ENCODE measurements around the gene B4GALNT2.
"Not testable (repeated sequence)": the region's sequence is repeated elsewhere in the genome, so short reads cannot be mapped to it uniquely, and the experiment has no call there.

The B4GALNT2 gene

DNA sequence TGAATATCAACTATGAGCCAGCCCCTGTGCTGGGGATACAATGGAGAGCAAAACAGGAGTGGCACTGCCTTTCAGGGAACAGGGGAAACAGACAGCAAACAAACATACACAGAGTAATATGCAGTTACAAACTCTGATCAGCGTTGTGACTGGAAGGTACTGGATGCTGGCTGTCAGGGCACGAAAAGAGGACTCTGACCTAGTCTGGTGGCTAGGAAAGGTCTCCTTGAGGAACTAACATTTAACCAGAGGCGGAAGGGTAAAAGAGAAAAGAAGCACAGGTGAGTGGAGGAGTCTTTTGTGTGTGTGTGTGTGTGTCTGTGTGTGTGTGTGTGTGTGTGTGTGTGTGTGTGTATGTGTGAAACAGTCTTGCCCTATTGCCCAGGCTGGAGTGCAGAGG lies 12.4 kb upstream of the B4GALNT2 start:
- DNase-seq (ENCODE audit: low read depth in 2 of 2) = no peak

DNA sequence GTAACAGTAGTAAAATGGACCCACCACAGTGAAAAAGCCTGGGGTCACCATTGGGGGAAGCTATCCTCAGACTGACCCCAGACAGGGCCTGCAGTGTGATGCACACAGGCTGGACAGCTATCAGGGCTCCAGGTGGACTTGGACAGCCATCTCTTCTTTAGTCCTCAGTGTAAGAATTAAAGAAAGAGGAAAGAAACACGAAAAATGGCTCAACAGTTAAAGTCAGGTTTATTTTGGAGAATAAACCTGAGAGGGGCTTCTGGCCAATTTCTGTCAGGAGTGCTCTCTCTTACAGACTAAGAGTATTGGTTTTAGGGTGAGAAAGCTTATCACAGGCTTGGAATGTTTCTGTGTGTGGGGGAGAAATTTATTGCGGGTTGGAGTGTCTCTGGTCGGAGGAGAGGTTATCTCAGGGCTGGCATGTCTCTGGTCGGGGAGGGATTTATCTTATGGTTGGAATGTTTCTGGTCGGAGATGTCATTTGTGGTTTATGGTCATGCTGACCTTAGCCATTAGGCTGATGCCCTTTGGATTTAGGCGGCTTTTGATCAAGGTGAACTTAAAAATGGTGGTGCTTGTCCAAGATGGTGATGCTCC lies 10.8 kb upstream of the B4GALNT2 start:
- no peak for DNase-seq (ENCODE audit: low read depth in 2 of 2)

DNA sequence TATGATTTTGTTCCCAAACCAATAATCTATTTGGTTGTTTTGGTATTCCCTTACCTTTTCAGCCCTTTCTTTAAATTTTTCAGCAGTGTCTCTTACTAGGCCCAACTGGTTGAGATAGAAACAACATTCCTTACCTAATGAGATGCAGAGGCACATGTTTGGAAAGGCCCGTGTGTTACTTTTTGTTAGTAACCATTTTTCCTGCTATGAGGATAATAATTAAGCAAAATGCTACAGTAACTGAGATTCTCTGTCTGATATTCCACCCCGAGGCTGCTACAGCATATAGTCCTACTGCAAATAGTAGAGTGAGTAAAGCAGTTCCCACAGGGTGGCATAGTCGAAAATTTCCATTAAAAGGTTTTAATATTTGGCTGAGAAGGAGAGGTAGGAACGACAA lies 10.0 kb upstream of the B4GALNT2 start:
- no peak for DNase-seq (ENCODE audit: low read depth in 2 of 2)

DNA sequence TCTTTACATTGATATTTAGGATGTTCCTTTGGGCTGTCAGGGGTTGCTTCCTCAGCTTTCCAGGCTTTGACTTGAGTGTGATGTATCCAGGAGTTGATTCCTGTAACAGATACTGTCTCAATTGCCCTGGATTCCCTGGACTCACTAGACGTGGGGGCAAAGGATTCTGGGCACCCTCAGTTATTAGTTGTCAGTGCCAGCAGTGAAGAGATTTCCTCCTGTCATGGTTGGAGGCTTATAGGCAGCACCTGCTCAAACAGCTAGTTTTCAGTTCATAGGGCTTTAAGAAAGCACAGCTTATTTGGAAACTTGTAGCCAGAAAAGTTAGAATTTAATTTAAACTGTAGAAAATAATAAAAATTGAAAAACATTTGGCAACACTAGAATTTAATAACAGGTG lies 9.5 kb upstream of the B4GALNT2 start:
- DNase-seq (ENCODE audit: low read depth in 2 of 2) = no peak

DNA sequence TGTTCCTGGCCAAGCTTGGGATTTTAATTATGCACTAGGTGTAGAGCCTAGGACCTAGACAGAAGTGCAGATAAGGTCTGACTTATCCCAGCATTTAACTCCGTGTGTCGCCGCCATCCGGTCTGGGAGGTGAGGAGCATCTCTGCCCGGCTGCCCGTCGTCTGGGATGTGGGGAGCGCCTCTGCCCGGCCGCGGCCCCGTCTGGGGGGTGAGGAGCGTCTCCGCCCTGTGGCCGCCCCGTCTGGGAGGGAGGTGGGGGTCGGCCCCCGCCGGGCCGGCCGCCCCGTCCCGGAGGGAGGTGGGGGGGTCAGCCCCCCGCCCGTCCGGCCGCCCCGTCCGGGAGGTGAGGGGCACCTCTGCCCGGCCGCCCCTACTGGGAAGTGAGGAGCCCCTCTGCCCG lies 7.1 kb upstream of the B4GALNT2 start:
- no peak for DNase-seq (ENCODE audit: low read depth in 2 of 2)

DNA sequence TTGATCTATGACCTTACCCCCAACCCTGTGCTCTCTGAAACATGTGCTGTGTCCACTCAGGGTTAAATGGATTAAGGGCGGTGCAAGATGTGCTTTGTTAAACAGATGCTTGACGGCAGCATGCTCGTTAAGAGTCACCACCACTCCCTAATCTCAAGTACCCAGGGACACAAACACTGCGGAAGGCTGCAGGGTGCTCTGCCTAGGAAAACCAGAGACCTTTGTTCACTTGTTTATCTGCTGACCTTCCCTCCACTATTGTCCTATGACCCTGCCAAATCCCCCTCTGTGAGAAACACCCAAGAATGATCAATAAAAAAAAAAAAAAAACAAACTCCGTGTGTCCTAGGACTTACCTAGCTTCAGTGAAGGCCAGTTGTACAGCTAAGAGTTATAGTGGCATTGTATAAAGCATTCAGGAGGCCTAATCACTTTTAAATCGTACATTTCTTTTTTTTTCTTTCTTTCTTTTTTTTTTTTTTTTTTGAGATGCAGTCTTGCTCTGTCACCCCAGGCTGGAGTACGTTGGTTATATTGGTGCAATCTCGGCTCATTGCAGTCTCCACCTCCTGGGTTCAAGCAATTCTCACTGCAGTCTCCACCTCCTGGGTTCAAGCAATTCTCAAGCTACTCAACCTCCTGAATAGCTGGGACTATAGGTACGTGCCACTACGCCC lies 6.2 kb upstream of the B4GALNT2 start:
- not testable (repeated sequence) for DNase-seq (ENCODE audit: low read depth in 2 of 2)

DNA sequence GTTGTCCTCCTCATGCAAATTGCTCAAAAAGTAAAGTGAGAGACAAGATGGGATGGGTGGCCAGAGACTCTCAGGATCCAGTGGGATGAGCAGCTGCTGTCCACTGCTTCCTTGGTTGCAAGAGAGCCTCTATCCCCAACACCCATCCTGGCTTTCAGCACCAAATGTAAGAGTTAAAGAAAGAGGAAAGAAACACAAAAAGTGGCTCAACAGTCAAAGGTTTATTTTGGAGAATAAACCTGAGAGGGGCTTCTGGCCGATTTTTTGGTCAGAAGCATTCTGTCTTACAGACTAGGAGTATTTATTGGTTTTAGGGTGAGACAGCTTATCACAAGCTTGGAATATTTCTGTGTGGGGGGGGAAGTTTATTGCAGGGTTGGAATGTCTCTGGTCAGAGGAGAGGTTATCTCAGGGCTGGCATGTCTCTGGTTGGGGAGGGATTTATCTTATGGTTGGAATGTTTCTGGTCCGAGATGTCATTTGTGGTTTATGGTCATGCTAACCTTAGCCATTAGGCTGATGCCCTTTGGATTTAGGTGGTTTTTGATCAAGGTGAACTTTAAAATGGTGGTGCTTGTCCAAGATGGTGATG lies 3.1 kb upstream of the B4GALNT2 start:
- not testable (repeated sequence) for DNase-seq (ENCODE audit: low read depth in 2 of 2)

DNA sequence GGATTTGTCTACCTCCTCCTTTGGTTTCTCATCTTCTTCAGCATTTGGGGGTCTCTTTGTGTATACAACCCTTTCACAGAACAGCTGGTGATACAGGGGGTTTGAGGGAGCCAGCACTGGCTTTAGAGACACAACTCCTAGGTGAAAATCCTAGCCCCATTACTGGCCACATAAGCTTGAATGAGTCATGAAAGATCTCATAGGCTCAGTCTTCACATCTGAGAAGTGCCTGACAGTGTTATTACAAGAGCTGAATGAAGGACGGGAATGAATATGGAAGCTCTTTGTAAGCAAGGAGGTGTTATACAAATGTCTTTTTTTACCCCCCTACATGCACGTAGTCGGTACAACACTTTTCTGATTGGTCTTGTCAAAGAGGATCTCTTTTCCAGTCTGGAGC lies 1.7 kb upstream of the B4GALNT2 start:
- no peak for DNase-seq (ENCODE audit: low read depth in 2 of 2)

DNA sequence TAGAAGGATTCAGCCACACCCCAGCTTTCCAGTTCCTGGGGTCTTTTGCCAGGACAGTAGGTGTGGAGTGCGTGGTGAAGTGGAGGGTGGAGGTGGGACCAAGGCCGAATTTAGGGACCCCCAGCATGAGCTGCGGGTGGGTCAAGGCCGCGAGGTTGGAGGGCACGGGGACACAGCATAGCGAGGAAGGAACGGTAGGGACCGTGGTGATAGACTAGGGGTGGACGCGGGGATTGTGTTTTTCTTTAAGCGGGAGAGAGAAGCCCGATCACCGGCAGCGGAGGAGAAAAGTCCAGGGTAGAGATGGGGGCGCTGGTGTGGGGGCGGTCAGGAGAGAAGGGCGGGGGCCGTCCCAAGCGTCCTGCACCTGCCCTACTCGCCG lies 261 bp upstream of the B4GALNT2 start:
- DNase-seq (ENCODE audit: low read depth in 2 of 2) = no peak

DNA sequence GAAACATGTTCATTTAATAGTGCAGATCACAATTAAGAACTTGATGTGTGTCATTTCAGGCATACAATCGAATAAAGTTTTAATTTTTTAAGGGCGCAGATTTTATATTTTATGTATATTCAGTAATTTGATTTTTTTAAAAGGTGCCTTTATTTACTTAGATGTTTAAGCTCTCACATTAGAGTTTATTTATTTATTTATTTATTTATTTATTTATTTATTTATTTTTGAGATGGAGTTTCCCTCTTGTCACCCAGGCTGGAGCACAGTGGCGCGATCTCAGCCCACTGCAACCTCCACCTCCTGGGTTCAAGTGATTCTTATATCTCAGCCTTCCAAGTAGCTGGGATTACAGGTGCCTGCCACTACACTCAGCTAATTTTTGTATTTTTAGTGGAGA lies 3.8 kb downstream of the B4GALNT2 start:
- DNase-seq (ENCODE audit: low read depth in 2 of 2) = no peak

DNA sequence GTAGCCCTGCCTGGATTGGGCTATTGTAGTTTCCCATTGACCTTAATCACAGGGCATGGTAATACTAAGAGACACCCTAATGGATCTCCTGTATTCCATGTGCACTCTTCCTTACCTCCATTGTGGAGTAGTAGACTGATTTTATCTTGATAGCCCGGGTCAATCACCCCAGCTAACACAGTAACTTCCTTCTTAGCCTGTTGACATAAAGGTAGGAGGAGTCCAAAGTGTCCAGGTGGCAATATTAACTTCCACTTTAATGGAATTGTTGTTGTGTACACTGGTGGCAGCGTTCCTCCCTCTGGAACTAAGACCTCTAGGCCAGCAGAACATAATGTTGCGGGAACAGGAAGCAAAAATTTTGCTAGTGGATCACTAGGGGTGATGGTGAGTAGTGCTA lies 13.1 kb downstream of the B4GALNT2 start:
- not testable (repeated sequence) for DNase-seq (ENCODE audit: low read depth in 2 of 2)

DNA sequence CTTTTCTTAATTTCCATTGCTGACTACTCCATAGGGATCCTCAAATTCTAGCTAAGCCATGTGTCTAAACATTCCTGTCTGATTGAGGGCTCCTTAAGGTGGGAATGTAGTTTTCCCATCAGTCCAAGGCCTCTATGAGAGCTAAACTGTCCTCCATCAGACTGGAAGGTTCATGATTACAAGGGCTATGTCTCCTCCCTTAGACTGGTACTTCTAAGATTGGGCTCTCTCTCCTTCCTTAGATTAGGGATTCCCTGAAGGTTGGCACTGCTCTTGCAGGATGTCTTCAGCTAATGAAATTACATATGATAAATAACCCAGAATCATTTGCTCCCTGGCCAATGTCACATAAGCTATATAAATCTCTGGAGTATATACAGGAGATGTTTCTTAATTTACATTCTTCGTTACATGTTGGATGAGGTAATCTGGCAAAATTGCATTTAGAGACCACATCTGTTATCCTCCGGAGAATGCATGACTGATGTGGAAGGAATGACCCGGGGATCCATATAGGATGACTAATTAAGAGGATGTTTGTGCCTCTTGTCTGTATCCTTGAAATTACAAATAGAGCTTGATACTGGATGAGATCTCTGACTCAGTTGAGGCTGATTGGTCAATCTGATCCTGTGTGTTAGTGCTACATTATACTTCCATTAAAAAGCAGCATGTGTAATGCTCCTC lies 14.2 kb downstream of the B4GALNT2 start:
- no peak for DNase-seq (ENCODE audit: low read depth in 2 of 2)

DNA sequence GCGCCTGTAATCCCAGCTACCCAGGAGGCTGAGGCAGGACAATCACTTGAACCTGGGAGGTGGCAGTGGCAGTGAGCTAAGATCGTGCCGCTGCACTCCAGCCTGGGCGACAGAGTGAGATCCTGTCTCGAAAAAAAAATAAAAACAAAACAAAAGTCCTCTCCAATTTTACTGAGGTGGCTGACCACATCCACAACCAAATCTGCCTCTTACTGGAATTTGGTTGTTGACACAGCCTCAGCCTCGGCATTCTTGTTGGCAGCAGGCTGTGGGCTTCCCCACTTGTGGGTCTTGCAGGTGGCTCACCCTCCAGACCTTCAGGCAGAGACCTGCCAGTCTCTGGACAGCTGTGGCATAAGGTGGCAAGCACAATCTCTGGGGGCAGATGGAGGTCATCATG lies 15.6 kb downstream of the B4GALNT2 start:
- no peak for DNase-seq (ENCODE audit: low read depth in 2 of 2)

DNA sequence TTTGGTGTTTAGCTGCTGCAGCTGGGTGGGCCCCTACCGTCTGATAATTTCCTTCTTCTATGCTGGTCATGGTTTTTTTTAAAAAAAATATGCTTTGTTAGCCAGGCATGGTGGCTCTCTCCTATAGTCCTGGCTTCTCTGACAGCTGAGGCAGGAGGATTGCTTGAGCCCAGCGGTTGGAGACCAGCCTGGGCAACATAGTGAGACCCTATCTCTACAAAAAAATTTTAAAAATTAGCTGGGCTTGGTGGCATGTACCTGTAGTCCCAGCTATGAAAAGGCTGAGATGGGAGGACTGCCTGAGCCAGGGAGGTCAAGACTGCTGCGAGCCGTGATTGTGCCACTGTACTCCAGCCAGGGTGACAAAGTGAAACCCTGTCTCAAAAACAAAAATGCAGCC lies 19.4 kb downstream of the B4GALNT2 start:
- no peak for DNase-seq (ENCODE audit: low read depth in 2 of 2)

DNA sequence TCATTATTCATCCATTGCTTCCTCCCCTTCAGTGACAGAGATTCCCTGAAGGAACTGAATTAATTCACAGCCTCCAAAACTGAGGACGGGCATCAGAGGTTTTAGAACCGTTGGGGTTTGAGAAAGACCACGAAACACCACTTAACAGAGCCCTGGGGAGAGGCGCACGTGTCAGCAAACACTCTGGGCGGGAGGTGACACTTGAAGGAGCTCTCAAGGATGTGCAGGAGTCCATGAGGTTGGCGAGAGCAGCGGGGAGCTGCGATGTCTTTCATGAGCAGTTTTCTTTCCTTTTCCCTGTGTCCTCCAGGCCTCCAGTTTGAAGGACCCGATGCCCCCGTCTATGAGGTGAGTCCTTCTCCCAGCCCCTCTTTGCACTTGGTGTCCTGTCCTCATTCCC lies 23.7 kb downstream of the B4GALNT2 start:
- no peak for DNase-seq (ENCODE audit: low read depth in 2 of 2)

DNA sequence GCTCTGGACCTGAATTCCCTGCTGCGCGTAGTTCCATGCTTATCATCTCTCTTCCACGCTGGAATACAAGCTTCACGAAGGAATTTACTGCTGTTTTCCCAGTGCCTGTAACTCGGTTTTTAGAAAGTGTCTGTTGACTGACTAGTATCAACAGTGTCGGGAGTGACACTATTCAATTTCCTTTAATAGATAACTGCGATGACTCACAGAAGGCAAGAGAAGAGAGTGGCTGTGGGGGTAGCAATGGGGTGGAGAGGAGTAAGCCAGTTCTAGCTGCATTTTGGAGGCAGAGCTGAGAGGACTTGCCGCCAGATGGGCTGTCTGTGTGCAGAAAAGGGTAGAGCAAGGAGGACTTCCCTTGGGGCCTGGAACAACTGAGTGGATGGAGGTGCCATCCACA lies 25.2 kb downstream of the B4GALNT2 start:
- DNase-seq (ENCODE audit: low read depth in 2 of 2) = no peak

DNA sequence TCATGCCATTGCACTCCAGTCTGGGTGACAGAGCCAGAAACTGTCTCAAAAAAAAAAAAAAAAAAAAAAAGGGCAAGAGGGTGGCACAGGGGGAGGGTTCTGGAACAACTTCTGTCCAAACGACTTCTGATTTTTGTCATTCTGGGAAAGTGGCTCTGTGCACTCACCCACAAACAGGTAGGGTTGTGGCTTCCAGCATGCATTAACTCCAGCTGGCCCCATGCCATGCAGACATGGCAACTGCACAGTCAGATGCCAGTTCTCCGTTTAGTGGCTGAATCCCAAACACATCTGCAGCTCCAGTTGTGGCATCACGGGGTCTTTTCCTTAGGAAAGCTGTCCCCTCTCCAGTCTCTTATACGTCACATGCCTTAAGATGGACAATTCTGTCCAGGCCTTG lies 30.3 kb downstream of the B4GALNT2 start:
- DNase-seq (ENCODE audit: low read depth in 2 of 2) = no peak

DNA sequence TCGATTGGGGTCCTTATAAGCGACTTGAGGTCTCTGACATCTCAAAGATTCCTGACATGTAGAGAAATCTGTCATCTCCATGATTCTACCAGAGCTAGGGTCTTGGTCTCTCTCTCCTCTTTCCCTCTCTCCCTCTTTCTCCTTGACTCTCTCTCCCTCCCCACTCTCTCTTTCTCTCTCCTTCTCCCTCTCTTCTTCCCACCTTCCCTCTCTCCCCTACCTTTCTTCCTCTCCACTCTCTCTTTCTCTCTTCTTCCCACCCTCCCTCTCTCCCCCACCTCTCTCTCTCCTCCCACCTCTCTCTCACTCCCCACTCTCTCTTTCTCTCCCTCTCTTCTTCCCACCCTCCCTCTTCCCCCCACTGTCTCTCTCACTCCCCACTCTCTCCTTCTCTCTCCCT lies 32.6 kb downstream of the B4GALNT2 start:
- no peak for DNase-seq (ENCODE audit: low read depth in 2 of 2)

DNA sequence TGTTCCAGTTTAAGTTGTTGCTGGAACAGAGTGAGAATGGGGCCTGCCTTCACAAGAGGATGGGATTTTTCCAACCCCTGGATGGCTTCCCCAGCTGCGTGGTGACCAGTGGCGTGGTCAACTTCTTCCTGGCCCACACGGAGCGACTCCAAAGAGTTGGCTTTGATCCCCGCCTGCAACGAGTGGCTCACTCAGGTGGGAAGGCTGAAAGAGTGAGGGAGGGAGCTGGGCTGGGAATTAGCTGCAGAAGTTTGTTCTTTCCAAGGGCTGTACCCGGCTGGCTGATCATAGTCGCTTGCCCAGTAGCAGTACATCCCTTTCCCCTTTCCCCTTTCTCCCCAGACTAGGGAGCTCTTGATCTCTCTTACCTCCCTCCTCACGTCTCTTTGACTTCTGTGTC lies 36.1 kb downstream of the B4GALNT2 start:
- no peak for DNase-seq (ENCODE audit: low read depth in 2 of 2)

DNA sequence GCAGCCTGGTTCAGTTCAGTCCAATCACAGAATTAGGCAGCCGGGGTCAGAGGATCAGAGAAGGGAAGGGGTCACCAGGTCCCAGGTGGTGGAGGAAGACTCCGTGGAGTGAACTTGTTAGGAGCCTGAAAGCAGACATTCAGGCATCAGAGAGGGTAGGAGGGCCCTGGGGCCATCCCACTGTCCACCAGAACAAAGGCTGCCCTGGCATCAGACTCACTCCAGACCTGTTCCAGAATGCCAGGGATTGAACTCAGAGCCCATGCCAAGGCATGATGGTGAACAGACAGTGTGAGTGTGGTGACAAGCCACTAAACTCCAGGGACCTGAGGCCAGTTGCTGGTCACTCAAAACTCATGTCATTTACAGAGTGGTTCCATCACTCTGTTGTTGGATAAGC lies 37.6 kb downstream of the B4GALNT2 start:
- no peak for DNase-seq (ENCODE audit: low read depth in 2 of 2)

DNA sequence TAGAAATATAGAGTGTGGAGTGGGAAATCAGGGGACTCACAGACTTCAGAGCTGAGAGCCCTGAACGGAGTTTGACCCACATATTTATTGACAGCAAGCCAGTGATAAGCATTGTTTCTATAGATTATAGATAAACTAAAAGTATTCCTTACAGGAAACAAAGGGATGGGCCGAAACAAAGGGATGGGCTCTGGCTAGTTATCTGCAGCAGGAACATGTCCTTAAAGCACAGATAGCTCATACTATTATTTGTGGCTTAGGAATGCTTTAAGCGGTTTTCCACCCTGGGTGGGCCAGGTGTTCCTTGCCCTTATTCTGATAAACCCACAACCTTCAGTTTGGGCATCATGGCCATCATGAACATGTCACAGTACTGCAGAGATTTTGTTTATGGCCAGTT lies 38.1 kb downstream of the B4GALNT2 start:
- DNase-seq (ENCODE audit: low read depth in 2 of 2) = not testable (repeated sequence)

DNA sequence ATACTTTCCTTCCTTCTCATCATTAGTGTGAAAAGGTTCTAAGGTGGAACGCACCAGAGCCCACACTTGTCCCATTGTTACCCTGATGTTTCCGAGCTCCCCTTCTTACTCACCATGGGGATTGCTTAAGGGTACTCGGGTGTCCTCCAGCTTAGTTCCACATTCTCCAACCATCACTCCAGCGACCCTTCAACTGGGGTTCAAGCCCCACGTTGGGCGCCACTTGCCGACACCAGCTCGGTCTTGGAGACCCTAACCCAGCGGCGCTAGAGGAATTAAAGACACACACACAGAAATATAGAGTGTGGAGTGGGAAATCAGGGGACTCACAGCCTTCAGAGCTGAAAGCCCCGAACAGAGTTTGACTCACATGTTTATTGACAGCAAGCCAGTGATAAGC lies 43.4 kb downstream of the B4GALNT2 start:
- DNase-seq (ENCODE audit: low read depth in 2 of 2) = not testable (repeated sequence)

DNA sequence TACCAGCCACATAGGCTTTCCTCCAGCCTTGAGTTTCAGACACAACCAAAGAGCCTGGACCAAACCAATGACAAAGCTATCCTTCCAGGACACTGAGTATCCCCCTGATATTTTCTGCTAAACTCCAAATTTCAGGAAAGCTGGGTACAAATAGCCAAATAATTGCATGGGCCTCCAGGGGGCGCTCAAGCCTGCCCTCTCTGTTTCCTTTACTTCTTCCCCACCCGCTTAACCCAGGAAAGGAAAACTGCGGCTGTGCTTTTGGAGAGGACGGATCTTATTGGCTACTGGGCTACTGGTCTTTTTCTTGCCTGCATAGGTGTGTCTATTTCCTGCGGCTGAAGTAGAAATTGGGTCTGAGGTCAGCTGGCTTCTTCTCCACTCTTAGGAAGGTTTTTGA lies 47.7 kb downstream of the B4GALNT2 start:
- peak; percentile 30 to 55 for DNase-seq (ENCODE audit: low read depth in 2 of 2)

All from stimulated activated CD8-positive, alpha-beta memory T cell treated with anti-CD3 and anti-CD28 coated beads, Interleukin-2, amount 100 ng/mL, for 48 hours (primary cell).